Fibroblast of skin of abdomen (primary cell): Measurements from ENCODE around the gene ZBTB7A.
A peak's percentile ranks its signal among the peaks of the same experiment; 100 is the strongest.
"Not testable (repeated sequence)": the region's sequence is repeated elsewhere in the genome, so short reads cannot be mapped to it uniquely, and the experiment has no call there.

ENCODE experiments used
- DNase-seq: peaks from one replicate; pipeline ENCODE4 v3.0.0-alpha.2; 2013

Gene ZBTB7A

DNA sequence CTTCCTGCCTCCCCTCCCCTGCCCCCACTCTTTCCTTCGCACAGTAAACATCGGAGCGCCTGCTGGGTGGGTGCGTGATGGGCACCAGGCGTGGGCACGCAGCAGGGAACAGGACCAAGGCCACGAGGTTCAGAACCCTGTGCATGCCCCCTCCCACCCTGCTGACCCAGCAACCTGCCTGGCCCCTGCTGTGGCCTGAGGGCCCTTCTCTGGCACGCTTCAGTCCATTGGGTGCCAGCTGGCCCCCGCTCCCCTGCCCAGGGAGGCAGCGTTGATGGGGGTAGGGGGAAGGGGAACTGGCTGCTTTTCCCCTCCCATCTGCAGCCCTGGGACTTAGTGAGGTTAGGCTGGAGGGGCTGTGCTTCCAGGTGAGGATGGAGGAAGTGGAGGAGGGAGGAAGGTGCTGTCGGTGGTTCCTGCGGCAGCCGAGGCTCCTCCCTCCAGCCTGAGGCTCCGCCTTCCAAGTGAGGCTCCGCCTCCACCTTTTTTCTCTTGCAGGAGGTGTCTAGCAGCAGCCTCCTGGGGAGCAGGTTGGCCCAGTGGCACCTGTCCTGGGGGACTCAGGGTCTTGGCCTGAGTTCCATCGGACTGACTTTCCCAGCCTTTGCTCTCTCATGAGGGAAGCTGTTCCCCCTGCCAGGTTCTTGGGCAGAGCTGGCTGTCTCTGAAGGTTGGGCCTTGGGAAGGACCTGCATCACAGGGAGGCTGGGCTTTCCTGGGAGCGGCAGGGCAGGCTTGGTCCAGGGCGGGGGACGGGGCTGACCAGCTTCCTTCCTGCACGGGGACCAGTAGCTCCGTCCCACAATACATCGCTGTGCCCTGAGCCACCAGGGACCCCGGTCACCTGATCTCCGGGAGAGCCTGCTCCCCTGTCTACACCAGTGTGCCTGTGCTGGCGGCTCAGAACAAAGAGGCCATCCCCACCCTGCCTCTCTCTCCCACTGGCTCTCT is 51.9 kb downstream of the ZBTB7A start:
- DNase-seq = no peak

DNA sequence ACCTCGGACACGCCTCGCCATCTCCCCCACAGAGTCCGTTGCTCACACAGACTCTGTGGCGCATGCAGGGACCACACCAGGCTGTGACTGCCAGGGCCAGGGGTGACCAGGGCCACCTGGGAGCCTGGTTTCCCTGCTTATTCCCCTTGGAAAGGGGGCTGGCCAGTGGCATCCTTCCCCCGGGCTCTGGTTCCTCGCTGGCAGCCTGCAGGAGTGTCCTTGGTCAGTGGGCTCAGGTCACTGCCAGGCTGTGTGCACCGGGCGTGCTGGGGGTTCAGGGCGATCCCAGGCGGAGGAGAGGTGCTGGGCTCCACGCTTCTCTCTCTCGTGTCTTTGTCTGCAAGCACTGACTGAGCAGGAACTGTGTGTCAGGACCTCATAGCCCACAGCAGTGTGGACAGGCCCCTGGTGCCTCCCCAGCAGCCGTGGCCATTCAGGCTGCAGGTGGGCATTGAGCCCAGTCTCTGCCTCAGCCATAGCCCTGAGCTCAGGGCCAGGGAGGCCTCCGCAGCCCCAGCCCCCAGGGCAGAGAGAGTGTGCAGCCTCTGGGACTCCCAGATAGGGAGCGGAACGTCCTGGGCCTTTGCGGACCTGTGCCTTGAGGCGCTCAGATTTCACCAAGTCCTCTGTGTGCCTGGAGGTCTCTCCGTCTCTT is 52.7 kb downstream of the ZBTB7A start:
- no peak for DNase-seq

DNA sequence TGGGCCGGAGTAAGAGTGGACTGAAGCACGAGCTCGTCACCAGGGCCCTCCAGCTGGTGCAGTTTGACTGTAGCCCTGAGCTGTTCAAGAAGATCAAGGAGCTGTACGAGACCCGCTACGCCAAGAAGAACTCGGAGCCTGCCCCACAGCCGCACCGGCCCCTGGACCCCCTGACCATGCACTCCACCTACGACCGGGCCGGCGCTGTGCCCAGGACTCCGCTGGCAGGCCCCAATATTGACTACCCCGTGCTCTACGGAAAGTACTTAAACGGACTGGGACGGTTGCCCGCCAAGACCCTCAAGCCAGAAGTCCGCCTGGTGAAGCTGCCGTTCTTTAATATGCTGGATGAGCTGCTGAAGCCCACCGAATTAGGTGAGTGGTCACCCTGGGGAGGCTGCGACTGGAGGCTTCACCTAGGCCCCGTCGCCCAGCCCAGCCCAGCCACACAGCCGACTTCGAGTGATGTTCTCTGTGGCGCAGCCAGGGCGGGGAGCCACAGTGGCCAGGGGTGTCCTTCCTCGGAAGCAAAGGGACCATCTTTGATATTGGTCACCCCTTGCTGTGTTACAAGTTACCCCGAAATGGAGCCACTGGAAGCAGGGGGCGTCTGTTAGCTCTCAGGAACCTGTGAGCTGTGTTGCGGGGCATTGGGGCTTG is 53.6 kb downstream of the ZBTB7A start:
- no peak for DNase-seq

DNA sequence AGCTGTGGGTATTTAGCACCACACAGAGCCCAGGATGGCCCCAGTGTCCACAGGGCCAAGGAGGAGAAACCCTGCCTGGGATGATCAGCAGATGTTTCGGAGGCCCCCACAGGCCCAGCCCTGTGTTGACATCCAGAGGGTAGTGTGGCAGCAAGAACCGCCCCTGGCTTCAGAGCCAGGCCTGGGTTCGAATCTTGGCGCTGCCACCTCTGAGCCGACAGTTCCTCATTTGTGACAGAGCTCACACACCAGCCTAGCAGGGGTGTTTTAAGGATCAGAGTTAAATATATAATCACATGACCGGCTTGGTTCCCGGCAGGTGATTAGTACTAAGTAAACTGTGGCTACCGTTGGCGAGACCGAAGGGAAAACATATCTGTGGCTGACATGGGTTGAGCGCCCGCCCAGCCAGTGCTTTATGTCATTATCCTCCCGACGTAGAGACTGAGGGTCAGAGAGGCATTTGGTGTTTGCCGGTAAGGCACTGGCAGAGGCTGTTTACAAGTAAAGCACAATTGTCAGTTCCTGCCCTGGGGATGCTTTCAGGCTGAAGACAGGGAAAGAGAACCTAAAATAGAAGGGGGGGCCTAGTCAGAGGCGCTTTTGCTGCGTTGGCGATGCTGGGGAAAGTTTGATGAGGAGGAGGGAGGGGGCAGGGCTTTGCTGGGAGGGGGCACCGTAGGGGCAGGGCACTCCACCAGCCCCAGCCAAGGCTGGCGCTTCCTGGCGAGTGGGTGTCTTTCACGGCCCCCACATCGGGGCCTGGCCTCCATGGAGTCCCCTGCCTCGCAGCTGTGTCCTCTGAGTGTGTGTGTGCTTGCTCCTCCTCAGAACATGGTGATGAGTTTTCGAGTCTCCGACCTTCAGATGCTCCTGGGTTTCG is 54.4 kb downstream of the ZBTB7A start:
- no peak for DNase-seq

DNA sequence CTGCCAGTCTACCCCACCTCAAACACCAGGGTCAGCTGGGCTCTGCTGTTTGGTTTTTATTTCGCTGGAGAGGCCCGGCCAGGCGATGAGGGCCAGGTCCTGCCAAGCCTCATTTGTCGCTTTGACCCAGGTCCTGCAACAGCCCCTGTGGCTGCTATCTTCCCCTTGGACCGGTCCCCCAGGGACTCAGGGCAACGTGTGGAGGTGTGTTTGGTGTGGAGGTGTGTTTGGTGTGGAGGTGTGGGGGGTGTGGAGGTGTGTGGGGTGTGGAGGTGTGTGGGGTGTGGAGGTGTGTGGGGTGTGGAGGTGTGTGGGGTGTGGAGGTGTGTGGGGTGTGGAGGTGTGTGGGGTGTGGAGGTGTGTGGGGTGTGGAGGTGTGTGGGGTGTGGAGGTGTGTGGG is 55.3 kb downstream of the ZBTB7A start:
- DNase-seq = not testable (repeated sequence)

DNA sequence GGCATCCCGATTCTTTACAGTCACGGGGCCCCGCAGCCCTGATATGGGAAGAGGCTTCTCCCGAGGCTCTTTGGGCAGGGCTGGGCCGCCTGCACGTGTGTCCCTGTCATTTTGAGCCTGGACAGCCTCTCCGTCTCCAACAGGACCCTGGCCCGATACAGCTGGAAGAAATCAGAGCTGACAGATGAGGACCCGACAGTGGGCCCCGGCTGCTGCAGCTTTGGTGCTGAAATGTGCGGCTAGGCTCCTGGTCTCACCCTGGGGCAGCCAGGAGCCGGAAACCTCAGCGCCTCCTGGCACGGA is 55.9 kb downstream of the ZBTB7A start:
- no peak for DNase-seq

- no peak for DNase-seq
Observed at GRCh38 chr19:4009990-4010807, 56.5 kb downstream of the ZBTB7A start.

GRCh38 chr19:4007836-4008539 is 58.7 kb downstream of the ZBTB7A start:
- DNase-seq = no peak

DNA sequence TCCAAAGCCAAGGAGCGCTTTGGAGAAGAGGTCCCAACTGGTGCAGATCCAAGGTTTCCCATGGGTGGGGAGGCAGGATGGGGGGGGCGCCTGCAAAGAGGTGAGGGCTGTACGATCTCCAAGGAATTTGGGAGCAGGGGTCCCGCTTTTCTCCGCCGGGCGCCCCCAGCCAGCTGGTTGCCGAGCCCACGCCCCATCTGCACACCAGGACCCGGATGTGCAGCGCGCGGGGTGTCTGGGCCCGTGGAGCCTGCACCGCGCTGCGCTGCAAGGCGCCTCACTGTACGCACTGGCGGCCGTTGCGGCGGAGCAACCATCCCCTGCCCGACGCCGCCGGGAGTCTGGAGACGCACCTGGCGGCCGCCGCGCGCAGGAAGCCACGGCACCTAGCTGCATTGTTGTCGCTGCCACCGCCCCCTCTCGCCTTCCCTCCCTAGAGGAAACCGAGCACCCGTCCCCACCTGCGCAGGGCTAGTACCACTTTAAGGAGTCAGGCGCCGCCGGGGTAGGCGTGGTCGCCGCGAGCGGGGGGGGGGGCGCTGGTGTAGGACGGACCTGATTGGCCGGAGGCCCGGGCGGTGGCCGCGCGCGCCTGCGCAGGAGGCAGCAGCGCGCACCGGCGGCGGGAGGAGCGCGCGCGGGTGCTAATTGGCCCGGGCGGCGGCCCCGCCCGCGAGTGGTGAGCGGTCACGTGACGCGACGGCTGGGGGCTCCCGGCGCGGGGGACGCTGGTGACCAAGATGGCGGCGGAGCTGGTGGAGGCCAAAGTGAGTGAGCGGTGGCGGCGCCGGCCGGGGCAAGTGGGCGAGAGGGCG is 59.5 kb downstream of the ZBTB7A start, which contains the start of gene PIAS4:
Gene PIAS4, plus strand, starts transcription at position 716 of the 815 bp plus-strand sequence. Its CDS starts 25 bp downstream, at position 741.
- DNase-seq = peak; percentile 95

DNA sequence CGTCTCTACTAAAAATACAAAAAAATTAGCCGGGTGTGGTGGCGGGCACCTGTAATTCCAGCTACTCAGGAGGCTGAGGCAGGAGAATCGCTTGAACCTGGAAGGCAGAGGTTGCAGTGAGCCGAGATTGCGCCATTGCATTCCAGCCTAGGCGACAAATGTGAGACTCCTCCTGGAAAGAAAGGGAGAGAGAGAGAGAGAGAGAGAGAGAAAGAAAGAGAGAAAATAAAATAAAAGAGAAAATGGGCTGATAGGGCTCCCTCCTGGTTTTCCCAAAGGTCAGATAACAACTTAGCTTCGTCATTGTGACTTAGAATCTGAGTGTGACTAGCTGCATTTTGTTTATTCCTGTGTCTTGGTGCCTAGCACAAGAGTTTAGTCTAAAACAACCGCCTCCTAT is 61.3 kb downstream of the ZBTB7A start:
- DNase-seq = not testable (repeated sequence)

DNA sequence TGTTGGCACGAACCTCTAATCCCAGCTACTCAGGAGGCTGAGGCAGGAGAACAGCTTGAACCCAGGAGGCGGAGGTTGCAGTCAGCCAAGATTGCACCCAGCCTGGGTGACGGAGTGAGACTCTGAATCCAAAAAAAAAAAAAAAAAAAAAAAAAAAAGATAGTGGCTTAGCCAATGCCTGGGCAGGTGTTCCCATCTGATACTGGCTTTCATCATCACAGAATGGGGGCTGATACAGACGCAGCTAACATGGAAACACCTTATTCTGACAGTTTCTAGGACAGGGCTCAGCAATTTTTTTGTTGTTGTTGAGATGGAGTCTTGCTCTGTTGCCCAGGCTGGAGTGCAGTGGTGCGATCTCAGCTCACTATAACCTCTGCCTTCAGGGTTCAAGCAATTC is 65.9 kb downstream of the ZBTB7A start:
- not testable (repeated sequence) for DNase-seq

GRCh38 chr19:3998667-3999412 is 67.9 kb downstream of the ZBTB7A start:
- not testable (repeated sequence) for DNase-seq

DNA sequence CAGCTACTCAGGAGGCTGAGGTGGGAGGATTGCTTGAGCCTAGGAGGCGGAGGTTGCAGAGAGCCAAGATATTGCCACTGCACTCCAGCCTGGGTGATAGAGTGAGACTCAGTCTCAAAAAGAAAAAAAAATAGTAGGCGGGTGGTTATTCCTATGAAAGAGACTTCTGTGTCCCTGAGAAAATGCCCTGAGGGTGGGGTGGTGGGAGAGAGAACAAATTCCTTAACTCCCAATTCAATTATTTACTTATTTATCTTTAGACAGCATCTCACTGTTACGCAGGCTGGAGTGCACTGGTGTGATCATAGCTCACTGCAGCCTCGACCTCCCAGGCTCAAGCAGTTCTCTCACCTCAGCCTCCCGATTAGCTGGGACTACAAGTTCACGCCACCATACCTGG is 71.1 kb downstream of the ZBTB7A start:
- DNase-seq = no peak
